HG03432 (cell line): ENCODE results near the gene GPR148.

Source experiments
- ATAC-seq: cut with Tn5 transposase; IDR thresholded peaks from one replicate; pipeline ENCODE4 v1.9.1; 2021; ENCODE audit warnings: mild to moderate bottlenecking, moderate library complexity; ENCODE audit not compliant: unreplicated experiment

GPR148 gene

GRCh38 chr2:130749078-130749477 is 20.2 kb downstream of the GPR148 start:
- ATAC-seq = no peak

- ATAC-seq = no peak
These were observed 20.8 kb downstream of the GPR148 start for GRCh38 chr2:130749641-130750040.

GRCh38 chr2:130754811-130755210 is 25.9 kb downstream of the GPR148 start:
- no peak for ATAC-seq

- no peak for ATAC-seq
These were observed 26.6 kb downstream of the GPR148 start, which contains the start of gene AMER3 for GRCh38 chr2:130755256-130756052. AMER3 (plus strand) TSS chr2:130755540; CDS start chr2:130762073, 6,533 bp downstream.

- no peak for ATAC-seq
These were observed 27.4 kb downstream of the GPR148 start for GRCh38 chr2:130756053-130756873.

- no peak for ATAC-seq
These were observed 28.2 kb downstream of the GPR148 start for GRCh38 chr2:130756874-130757668.

- no peak for ATAC-seq
These were observed 31.3 kb downstream of the GPR148 start for GRCh38 chr2:130759906-130760753.

- no peak for ATAC-seq
These were observed 32.2 kb downstream of the GPR148 start for GRCh38 chr2:130760754-130761751.

GRCh38 chr2:130762031-130762909 is 33.4 kb downstream of the GPR148 start:
- ATAC-seq = no peak

GRCh38 chr2:130762910-130763385 is 34.1 kb downstream of the GPR148 start:
- no peak for ATAC-seq

GRCh38 chr2:130763405-130763804 is 34.5 kb downstream of the GPR148 start:
- no peak for ATAC-seq

- ATAC-seq = no peak
These were observed 35.4 kb downstream of the GPR148 start for GRCh38 chr2:130764035-130764820.

- no peak for ATAC-seq
These were observed 35.9 kb downstream of the GPR148 start for GRCh38 chr2:130764821-130765115.

- no peak for ATAC-seq
These were observed 36.6 kb downstream of the GPR148 start for GRCh38 chr2:130765464-130765863.

GRCh38 chr2:130766037-130766436 is 37.2 kb downstream of the GPR148 start:
- ATAC-seq = no peak

- no peak for ATAC-seq
These were observed 38.0 kb downstream of the GPR148 start for GRCh38 chr2:130766711-130767407.

- no peak for ATAC-seq
These were observed 38.5 kb downstream of the GPR148 start for GRCh38 chr2:130767408-130767775.
